K562 (cell line): ENCODE data around the gene CCDC138. TPM values are rescaled to one million over a fixed set of nuclear protein-coding genes. Genes with fewer than 3 reads are reported as not detected.

ENCODE experiments used
- ATAC-seq: fragments of 200-7000 bp; cut with Tn5 transposase; 3 replicates; pipeline ENCODE4 v1.9.1; 2020; ENCODE audit warnings: moderate library complexity
- BruUV-seq: library from RNA; stranded (reverse); fragments of 400-500 nt; replicated peaks from 2 replicates; lab custom pipeline; 2021; lab: Mats Ljungman, UMichigan
- CTCF ChIA-PET: fragments of 300-600 bp; formaldehyde crosslinking; extraction: SDS; loops from one replicate; lab custom pipeline; 2021; ENCODE audit warnings: low intra/inter-chr PET ratio; lab: Yijun Ruan, JAX
- POLR2A ChIA-PET: fragments of 300-600, 350-650 bp; sonication (Branson Sonifier 250); formaldehyde crosslinking; extraction: SDS; loops from one replicate; lab custom pipeline; 2021; ENCODE audit warnings: antibody characterized with exemption, inconsistent platforms; lab: Yijun Ruan, JAX
- DNase-seq, 4 experiments: peaks; one replicate each; pipeline versions ENCODE4 v3.0.0 to v3.0.0-alpha.2; 2011 to 2018; ENCODE audit warnings: low spot score in 3 of 4, mixed read lengths in 3 of 4; ENCODE audit errors: extremely low read depth in 1 of 4
- FAIRE-seq: peaks from 2 replicates; lab custom pipeline; 2011; peaks lifted over from hg19 to GRCh38; lab: Jason Lieb, UNC
- H2AFZ ChIP-seq: 2 replicates; pipeline ENCODE4 v1.6.0; 2011; ENCODE audit warnings: low read depth, low read length, control low read depth, inconsistent platforms
- H3K27ac ChIP-seq: fragments of 200-600 bp; 3 replicates; pipeline ENCODE4 v1.8.0; 2011; ENCODE audit warnings: low read depth, mild to moderate bottlenecking, control low read depth, inconsistent platforms, low read length, moderate library complexity, mixed read lengths; ENCODE audit errors: extremely low read depth
- H3K27me3 ChIP-seq, 2 experiments: fragments of 300-600 bp in 1 of 2; 2 replicates in 1 of 2; 3 replicates in 1 of 2; pipeline versions ENCODE4 v1.6.0 to v1.8.0; 2011; ENCODE audit warnings: inconsistent platforms in 2 of 2, low read length in 2 of 2, mild to moderate bottlenecking in 1 of 2, mixed read lengths in 1 of 2, moderate library complexity in 1 of 2; ENCODE audit not compliant: control insufficient read depth in 2 of 2, insufficient read depth in 2 of 2
- H3K36me3 ChIP-seq: fragments of 300-600 bp; 3 replicates; pipeline ENCODE4 v1.8.0; 2011; ENCODE audit warnings: mild to moderate bottlenecking, low read length, inconsistent platforms; ENCODE audit not compliant: control insufficient read depth, insufficient read depth
- H3K4me1 ChIP-seq, 2 experiments: fragments of 200-600 bp in 1 of 2; replicated peaks in 1 of 2; 2 replicates in 1 of 2; 3 replicates in 1 of 2; pipeline versions ENCODE4 v1.5.1 to v1.8.0; 2011; ENCODE audit warnings: inconsistent platforms in 2 of 2, low read length in 2 of 2, mild to moderate bottlenecking in 1 of 2, mixed read lengths in 1 of 2, moderate library complexity in 1 of 2; ENCODE audit not compliant: control insufficient read depth in 2 of 2, insufficient read depth in 2 of 2
- H3K4me2 ChIP-seq: 2 replicates; pipeline ENCODE4 v1.6.1; 2011; ENCODE audit warnings: low read length, control low read depth, inconsistent platforms, mixed read lengths; ENCODE audit not compliant: insufficient read depth
- H3K4me3 ChIP-seq: fragments of 200-600 bp; sonication (generic), shearing (Covaris generic); 2 replicates; pipeline ENCODE4 v1.5.1; 2016; ENCODE audit warnings: control low read depth, inconsistent platforms
- H3K79me2 ChIP-seq: fragments of 200-600 bp; 3 replicates; pipeline ENCODE4 v1.8.0; 2011; ENCODE audit warnings: low read length, inconsistent platforms; ENCODE audit not compliant: control insufficient read depth, insufficient read depth
- H3K9ac ChIP-seq, 2 experiments: 2 replicates each; pipeline versions ENCODE4 v1.6.0 to v1.6.1; 2011; ENCODE audit warnings: low read depth in 2 of 2, low read length in 2 of 2, control low read depth in 1 of 2, inconsistent platforms in 1 of 2, mild to moderate bottlenecking in 1 of 2, mixed read lengths in 1 of 2; ENCODE audit not compliant: insufficient read depth in 1 of 2
- H3K9me1 ChIP-seq: one replicate; pipeline ENCODE4 v1.6.0; 2011; ENCODE audit warnings: inconsistent platforms, mild to moderate bottlenecking, low read length, moderate library complexity; ENCODE audit not compliant: control insufficient read depth, insufficient read depth
- H3K9me3 ChIP-seq: replicated peaks from 2 replicates; pipeline ENCODE4 v1.5.1; 2011; ENCODE audit warnings: low read depth, low read length, inconsistent platforms; ENCODE audit not compliant: control insufficient read depth, insufficient read depth
- H4K20me1 ChIP-seq: replicated peaks from 2 replicates; pipeline ENCODE4 v1.6.1; 2011; ENCODE audit warnings: low read length, inconsistent platforms, mixed read lengths; ENCODE audit not compliant: control insufficient read depth, insufficient read depth
- C11orf30 ChIP-seq: fragments of 450-650 bp; IDR thresholded peaks from 2 replicates; pipeline ENCODE4 v1.6.1; 2016; ENCODE audit warnings: low read depth, mild to moderate bottlenecking
- CBFB ChIP-seq: sonication (generic); formaldehyde crosslinking; IDR thresholded peaks from 2 replicates; pipeline ENCODE4 v1.4.0; 2020; ENCODE audit warnings: mild to moderate bottlenecking, missing genetic modification reagents
- CGGBP1 ChIP-seq: fragments of 250-450 bp; sonication (Bioruptor Pico); IDR thresholded peaks from 2 replicates; pipeline ENCODE4 v1.9.0; 2021; ENCODE audit warnings: mild to moderate bottlenecking
- DACH1 ChIP-seq: fragments of 450-650 bp; IDR thresholded peaks from 2 replicates; pipeline ENCODE4 v1.6.1; 2018; ENCODE audit not compliant: partially characterized antibody
- DIDO1 ChIP-seq: fragments of 450-650 bp; IDR thresholded peaks from 2 replicates; pipeline ENCODE4 v1.6.1; 2016; ENCODE audit warnings: low read depth, missing biosample characterization, missing genetic modification characterization
- ELF4 ChIP-seq: fragments of 450-650 bp; formaldehyde crosslinking; IDR thresholded peaks from 2 replicates; pipeline ENCODE4 v1.4.0; 2022; ENCODE audit warnings: missing genetic modification characterization
- GATAD2B ChIP-seq: fragments of 450-650 bp; IDR thresholded peaks from 2 replicates; pipeline ENCODE4 v1.6.1; 2017; ENCODE audit warnings: mild to moderate bottlenecking, borderline replicate concordance
- HES1 ChIP-seq: fragments of 450-650 bp; IDR thresholded peaks from 2 replicates; pipeline ENCODE4 v1.6.1; 2016; ENCODE audit warnings: low read depth, mild to moderate bottlenecking, moderate library complexity
- ILF3 ChIP-seq: fragments of 450-650 bp; IDR thresholded peaks from 2 replicates; pipeline ENCODE4 v1.6.1; 2018; ENCODE audit warnings: antibody characterized with exemption, mild to moderate bottlenecking, moderate library complexity, borderline replicate concordance
- JUN ChIP-seq, 2 experiments: sonication (generic) in 1 of 2; formaldehyde crosslinking in 1 of 2; IDR thresholded peaks; 2 replicates each; pipeline versions ENCODE4 v1.6.1 to v1.8.0; 2012 to 2022; ENCODE audit warnings: borderline replicate concordance in 2 of 2, mild to moderate bottlenecking in 2 of 2, improper control_type of control experiment in 1 of 2, low read depth in 1 of 2, low read length in 1 of 2, missing genetic modification reagents in 1 of 2
- NKRF ChIP-seq: fragments of 450-650 bp; IDR thresholded peaks from 2 replicates; pipeline ENCODE4 v1.6.1; 2016; ENCODE audit warnings: borderline replicate concordance
- SREBF1 ChIP-seq: fragments of 150-350 bp; IDR thresholded peaks from 2 replicates; pipeline ENCODE4 v1.6.1; 2014; ENCODE audit warnings: antibody characterized with exemption, low read depth, low read length, borderline replicate concordance
- XRCC3 ChIP-seq: fragments of 450-650 bp; IDR thresholded peaks from 2 replicates; pipeline ENCODE4 v1.6.1; 2017; ENCODE audit warnings: mild to moderate bottlenecking, moderate library complexity
- ZBTB7A ChIP-seq: IDR thresholded peaks from 2 replicates; pipeline ENCODE4 v1.6.1; 2011; ENCODE audit warnings: low read depth, mild to moderate bottlenecking, low read length, moderate library complexity, borderline replicate concordance; ENCODE audit not compliant: control insufficient read depth
- ZNF316 ChIP-seq: fragments of 450-650 bp; IDR thresholded peaks from 2 replicates; pipeline ENCODE4 v1.6.1; 2016
- ZSCAN32 ChIP-seq: fragments of 450-650 bp; formaldehyde crosslinking; IDR thresholded peaks from 2 replicates; pipeline ENCODE4 v1.4.0; 2020; ENCODE audit warnings: mild to moderate bottlenecking, moderate library complexity
- WGBS: fragments of 100-300 bp; shearing (Covaris generic); methylation state at CpG from one replicate; pipeline ENCODE4 v1.1.6; 2016; ENCODE audit warnings: low coverage, mixed read lengths; ENCODE audit not compliant: insufficient coverage; ENCODE audit errors: missing lambda C conversion rate; 5-methylcytosine and 5-hydroxymethylcytosine counted together
- in situ Hi-C: fragments of 300-500 bp; cut with MboI; formaldehyde crosslinking; loops from 4 replicates; pipeline ENCODE4 v1.15.0; 2018; ENCODE audit warnings: inconsistent platforms, mixed read lengths
- intact Hi-C: fragments of 100-400 bp; cut with micrococcal nuclease; formaldehyde crosslinking; loops from 2 replicates; pipeline ENCODE4 v1.14.2; 2022
- polyA plus RNA-seq, 8 experiments: library from polyadenylated mRNA; depleted of rRNA in 4 of 8; stranded (reverse) in 5 of 8; unstranded in 3 of 8; fragments of >200 nt; fragmentation: Nextera tagmentation in 2 of 8; fragmentation: Illumina TruSeq in 1 of 8; extraction: Ambion mirVana in 2 of 8; extraction: Trizol in 1 of 8; gene quantifications; 2 replicates each; pipeline versions ENCODE4 v1.2.1 to v1.2.3, GENCODE V29; 2011 to 2014; ENCODE audit warnings: inconsistent platforms in 1 of 8, missing spikeins in 1 of 8
- total RNA-seq, 7 experiments: library from RNA; depleted of rRNA in 6 of 7; stranded (reverse); fragments of >200 nt in 6 of 7; fragmentation: Illumina TruSeq in 2 of 7; extraction: Trizol in 2 of 7; gene quantifications; 2 replicates each; pipeline versions ENCODE4 v1.2.1 to v1.2.3, GENCODE V29; 2011 to 2021; ENCODE audit warnings: low replicate concordance in 1 of 7
- TF ChIP-seq, protein P1 (sequence below): IDR thresholded peaks from 3 replicates; pipeline ENCODE4 v1.6.1; 2011; ENCODE audit warnings: borderline replicate concordance, mild to moderate bottlenecking; ENCODE audit not compliant: insufficient read length, insufficient read depth

The CCDC138 gene
- total and polyA plus RNA-seq, 9 of the 15 experiments (the other 6 are each of a cell fraction or from before 2014, with no cell fraction given), result 17.5 to 44.6 (median 26.7) TPM

GRCh38 chr2:108877506-108877905, 90.9 kb downstream of the CCDC138 start (continued):
- no peak for TF ChIP-seq CBFB (CRISPR knock-in tag)
- TF ChIP-seq NKRF, result no peak
- no peak for TF ChIP-seq JUN (IDR thresholded peaks at IDR 0.05; ENCODE audit: borderline replicate concordance, low read depth, low read length)
- no peak for TF ChIP-seq JUN (CRISPR knock-in tag; IDR thresholded peaks at IDR 0.05; ENCODE audit: borderline replicate concordance)
- TF ChIP-seq HES1, result no peak
- TF ChIP-seq ILF3, result no peak
- no peak for TF ChIP-seq XRCC3

GRCh38 chr2:108878276-108878675, 91.7 kb downstream of the CCDC138 start:
- H3K27me3 ChIP-seq, result no peaks in the 10 kb centered on the region
- peaks cover 16% of the 10 kb centered on the region; the same call in 1 of the 3 replicates for H3K36me3 ChIP-seq
- intact Hi-C loops (no loop called here), in situ Hi-C loops (no loop called here)
- H3K9me3 ChIP-seq, result no peaks in the 10 kb centered on the region
- ChIA-PET CTCF (no interaction called here), POLR2A (no interaction called here)
- FAIRE-seq (no peak), ATAC-seq (no peak), DNase-seq (no peak)
- H3K9me1 ChIP-seq, result no peaks in the 10 kb centered on the region
- no peak overlapping the region for H2AFZ ChIP-seq
- no TSS peak for BruUV-seq
- no peak overlapping the region for H3K27ac ChIP-seq
- H3K4me1 ChIP-seq, result no peaks in the 10 kb centered on the region
- H3K4me3 ChIP-seq, result no peak overlapping the region
- H3K79me2 ChIP-seq, result no peaks in the 10 kb centered on the region
- H3K4me2 ChIP-seq, result no peak overlapping the region
- no peaks in the 10 kb centered on the region for H4K20me1 ChIP-seq
- H3K9ac ChIP-seq, result no peak overlapping the region
- 43% methylated on average over 2 of the region's 2 CpGs for WGBS
- TF ChIP-seq ELF4 (no peak), CGGBP1 (no peak), ZSCAN32 (CRISPR knock-in tag) (no peak), ZNF316 (no peak), ZBTB7A (no peak), DACH1 (no peak), C11orf30 (no peak), DIDO1 (tag) (no peak), SREBF1 (no peak), GATAD2B (no peak)
- TF ChIP-seq, protein P1, sequence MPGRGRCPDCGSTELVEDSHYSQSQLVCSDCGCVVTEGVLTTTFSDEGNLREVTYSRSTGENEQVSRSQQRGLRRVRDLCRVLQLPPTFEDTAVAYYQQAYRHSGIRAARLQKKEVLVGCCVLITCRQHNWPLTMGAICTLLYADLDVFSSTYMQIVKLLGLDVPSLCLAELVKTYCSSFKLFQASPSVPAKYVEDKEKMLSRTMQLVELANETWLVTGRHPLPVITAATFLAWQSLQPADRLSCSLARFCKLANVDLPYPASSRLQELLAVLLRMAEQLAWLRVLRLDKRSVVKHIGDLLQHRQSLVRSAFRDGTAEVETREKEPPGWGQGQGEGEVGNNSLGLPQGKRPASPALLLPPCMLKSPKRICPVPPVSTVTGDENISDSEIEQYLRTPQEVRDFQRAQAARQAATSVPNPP, result no peak
